Nephron progenitor cell (in vitro differentiated cells): Measurements from ENCODE around the gene UBE2B.
A peak's percentile ranks its signal among the peaks of the same experiment; 100 is the strongest.

Experiments
- DNase-seq: peaks from one replicate; pipeline ENCODE4 v3.0.0; 2021
- H3K27ac Mint-ChIP-seq: 2 replicates; pipeline ENCODE4 v1.8.0; 2021; ENCODE audit warnings: mild to moderate bottlenecking, moderate library complexity, mixed read lengths
- H3K27me3 Mint-ChIP-seq: 2 replicates; pipeline ENCODE4 v1.8.0; 2021; ENCODE audit warnings: mild to moderate bottlenecking, low read depth, mixed read lengths; ENCODE audit not compliant: poor library complexity
- H3K36me3 Mint-ChIP-seq: 2 replicates; pipeline ENCODE4 v1.8.0; 2021; ENCODE audit warnings: low read depth, mixed read lengths
- H3K4me1 Mint-ChIP-seq: 2 replicates; pipeline ENCODE4 v1.8.0; 2021; ENCODE audit warnings: mixed read lengths
- H3K4me3 Mint-ChIP-seq: 2 replicates; pipeline ENCODE4 v1.8.0; 2021; ENCODE audit warnings: mild to moderate bottlenecking, moderate library complexity, mixed read lengths
- H3K9me3 Mint-ChIP-seq: 2 replicates; pipeline ENCODE4 v1.8.0; 2021; ENCODE audit warnings: mild to moderate bottlenecking, moderate library complexity, mixed read lengths
- CTCF ChIP-seq: fragments of 200-600 bp; sonication (generic); IDR thresholded peaks from 2 replicates; pipeline ENCODE4 v1.5.0; 2021; ENCODE audit warnings: antibody characterized with exemption

UBE2B gene

GRCh38 chr5:134394932-134395331 lies 23.6 kb downstream of the UBE2B start:
- TF ChIP-seq CTCF, result no peak
- H3K36me3 Mint-ChIP-seq, result peaks cover 70% of the 10 kb centered on the region
- H3K27ac Mint-ChIP-seq, result no peak overlapping the region
- H3K4me3 Mint-ChIP-seq, result no peak overlapping the region
- no peak for DNase-seq
- H3K27me3 Mint-ChIP-seq, result no peaks in the 10 kb centered on the region
- H3K4me1 Mint-ChIP-seq, result no peaks in the 10 kb centered on the region
- no peaks in the 10 kb centered on the region for H3K9me3 Mint-ChIP-seq

- Mint-ChIP-seq H3K4me3 (no peak overlapping the region), H3K27me3 (no peaks in the 10 kb centered on the region), H3K4me1 (no peaks in the 10 kb centered on the region), H3K36me3 (peaks cover 63% of the 10 kb centered on the region), H3K27ac (peak overlapping the region; percentile 71), H3K9me3 (no peaks in the 10 kb centered on the region)
- DNase-seq, result no peak
- no peak for TF ChIP-seq CTCF
These were observed 24.9 kb downstream of the UBE2B start for GRCh38 chr5:134396274-134396673.

GRCh38 chr5:134397196-134397595 lies 25.8 kb downstream of the UBE2B start:
- H3K36me3 Mint-ChIP-seq, result peaks cover 61% of the 10 kb centered on the region
- no peak for DNase-seq
- H3K4me3 Mint-ChIP-seq, result no peak overlapping the region
- H3K27ac Mint-ChIP-seq, result no peak overlapping the region
- H3K27me3 Mint-ChIP-seq, result no peaks in the 10 kb centered on the region
- TF ChIP-seq CTCF, result no peak
- H3K4me1 Mint-ChIP-seq, result no peaks in the 10 kb centered on the region
- no peaks in the 10 kb centered on the region for H3K9me3 Mint-ChIP-seq

GRCh38 chr5:134398609-134399155 lies 27.3 kb downstream of the UBE2B start:
- no peak for DNase-seq
- no peak for TF ChIP-seq CTCF
- no peaks in the 10 kb centered on the region for H3K4me1 Mint-ChIP-seq
- H3K27ac Mint-ChIP-seq, result no peak overlapping the region
- H3K36me3 Mint-ChIP-seq, result peaks cover 54% of the 10 kb centered on the region
- no peaks in the 10 kb centered on the region for H3K27me3 Mint-ChIP-seq
- no peaks in the 10 kb centered on the region for H3K9me3 Mint-ChIP-seq
- H3K4me3 Mint-ChIP-seq, result no peak overlapping the region

GRCh38 chr5:134403951-134404350 lies 32.6 kb downstream of the UBE2B start:
- no peak for DNase-seq
- no peaks in the 10 kb centered on the region for H3K27me3 Mint-ChIP-seq
- H3K4me3 Mint-ChIP-seq, result no peak overlapping the region
- H3K4me1 Mint-ChIP-seq, result no peaks in the 10 kb centered on the region
- no peak overlapping the region for H3K27ac Mint-ChIP-seq
- H3K36me3 Mint-ChIP-seq, result peaks cover 28% of the 10 kb centered on the region
- no peak for TF ChIP-seq CTCF
- no peaks in the 10 kb centered on the region for H3K9me3 Mint-ChIP-seq

- H3K4me1 Mint-ChIP-seq, result peaks cover 24% of the 10 kb centered on the region
- H3K27me3 Mint-ChIP-seq, result no peaks in the 10 kb centered on the region
- no peak overlapping the region for H3K27ac Mint-ChIP-seq
- H3K9me3 Mint-ChIP-seq, result no peaks in the 10 kb centered on the region
- TF ChIP-seq CTCF, result no peak
- no peak for DNase-seq
- H3K4me3 Mint-ChIP-seq, result no peak overlapping the region
- H3K36me3 Mint-ChIP-seq, result peaks cover 19% of the 10 kb centered on the region
These were observed 35.0 kb downstream of the UBE2B start for GRCh38 chr5:134406390-134406789.
